NCI-H1694 (cell line): Measurements from ENCODE around the gene ZDHHC14.

Source experiments
- DNase-seq: peaks from one replicate; lab custom pipeline; 2025; lab: John Stamatoyannopoulos, UW

ZDHHC14 gene

GRCh38 chr6:157493173-157493572, 112.2 kb downstream of the ZDHHC14 start:
- no peak for DNase-seq

GRCh38 chr6:157493576-157493975, 112.6 kb downstream of the ZDHHC14 start:
- no peak for DNase-seq

- DNase-seq: no peak
These were observed 113.2 kb downstream of the ZDHHC14 start for GRCh38 chr6:157494132-157494710.

GRCh38 chr6:157496534-157497095, 115.6 kb downstream of the ZDHHC14 start:
- DNase-seq: no peak

- no peak for DNase-seq
These were observed 116.6 kb downstream of the ZDHHC14 start for GRCh38 chr6:157497579-157497978.

- DNase-seq: no peak
These were observed 117.8 kb downstream of the ZDHHC14 start for GRCh38 chr6:157498817-157499216.

GRCh38 chr6:157500022-157500421, 119.0 kb downstream of the ZDHHC14 start:
- DNase-seq: no peak

GRCh38 chr6:157503018-157503747, 122.2 kb downstream of the ZDHHC14 start:
- no peak for DNase-seq

- DNase-seq: no peak
These were observed 125.0 kb downstream of the ZDHHC14 start for GRCh38 chr6:157505912-157506491.

- no peak for DNase-seq
These were observed 129.6 kb downstream of the ZDHHC14 start for GRCh38 chr6:157510323-157511188.

GRCh38 chr6:157511682-157512381, 130.8 kb downstream of the ZDHHC14 start:
- no peak for DNase-seq

- no peak for DNase-seq
These were observed 131.3 kb downstream of the ZDHHC14 start for GRCh38 chr6:157512382-157512682.

- DNase-seq: peak; percentile 26
These were observed 132.1 kb downstream of the ZDHHC14 start for GRCh38 chr6:157513004-157513603.

- no peak for DNase-seq
These were observed 132.9 kb downstream of the ZDHHC14 start for GRCh38 chr6:157513619-157514485.

- no peak for DNase-seq
These were observed 133.9 kb downstream of the ZDHHC14 start for GRCh38 chr6:157514659-157515496.

GRCh38 chr6:157516319-157517026, 135.5 kb downstream of the ZDHHC14 start:
- DNase-seq: no peak

GRCh38 chr6:157517601-157518359, 136.8 kb downstream of the ZDHHC14 start:
- no peak for DNase-seq
